HepG2 (cell line): Measurements from ENCODE around the gene C2. TPM values are rescaled to one million over a fixed set of nuclear protein-coding genes. Genes with fewer than 3 reads are reported as not detected.

ENCODE experiments used
- ARNTL ChIP-seq: sonication (generic); formaldehyde crosslinking; IDR thresholded peaks from 2 replicates; pipeline ENCODE4 v1.4.0; 2020; ENCODE audit warnings: mild to moderate bottlenecking, missing genetic modification reagents
- BHLHE40 ChIP-seq: IDR thresholded peaks from 2 replicates; pipeline ENCODE4 v1.6.1; 2011; ENCODE audit warnings: low read length, improper control_type of control experiment
- CC2D1A ChIP-seq: sonication (generic); formaldehyde crosslinking; IDR thresholded peaks from 2 replicates; pipeline ENCODE4 v1.8.1; 2023; ENCODE audit warnings: mild to moderate bottlenecking, missing genetic modification reagents
- KMT2A ChIP-seq: sonication (generic); formaldehyde crosslinking; IDR thresholded peaks from 2 replicates; pipeline ENCODE4 v1.4.0; 2020; ENCODE audit warnings: missing genetic modification reagents
- NFIC ChIP-seq: IDR thresholded peaks from 2 replicates; pipeline ENCODE4 v1.6.1; 2012; ENCODE audit warnings: mild to moderate bottlenecking, low read length, inconsistent platforms
- NRL ChIP-seq: sonication (generic); formaldehyde crosslinking; IDR thresholded peaks from 2 replicates; pipeline ENCODE4 v1.5.0; 2020; ENCODE audit warnings: missing genetic modification reagents, mild to moderate bottlenecking, moderate library complexity, borderline replicate concordance
- POLR2G ChIP-seq: fragments of 200-400 bp; formaldehyde crosslinking; IDR thresholded peaks from 2 replicates; pipeline ENCODE4 v1.6.1; 2018; ENCODE audit warnings: mild to moderate bottlenecking, low read depth, low read length, moderate library complexity
- ZNF614 ChIP-seq: IDR thresholded peaks from 2 replicates; pipeline ENCODE4 v1.6.1; 2018; ENCODE audit warnings: missing biosample characterization, missing genetic modification reagents, inconsistent platforms, borderline replicate concordance
- ZNF766 ChIP-seq: sonication (generic); formaldehyde crosslinking; IDR thresholded peaks from 2 replicates; pipeline ENCODE4 v1.5.0; 2020; ENCODE audit warnings: missing genetic modification reagents, borderline replicate concordance
- ZNF768 ChIP-seq: sonication (generic); formaldehyde crosslinking; IDR thresholded peaks from 2 replicates; pipeline ENCODE4 v1.4.0; 2020; ENCODE audit warnings: missing genetic modification reagents
- ZNF883 ChIP-seq: sonication (generic); formaldehyde crosslinking; IDR thresholded peaks from 2 replicates; pipeline ENCODE4 v1.5.1; 2020; ENCODE audit warnings: mild to moderate bottlenecking, missing genetic modification reagents; ENCODE audit errors: not compliant biosample characterization
- polyA plus RNA-seq, 8 experiments: library from polyadenylated mRNA; depleted of rRNA in 3 of 8; stranded (reverse) in 7 of 8; unstranded in 1 of 8; fragments of >200 nt; fragmentation: Illumina TruSeq in 4 of 8; extraction: Trizol in 4 of 8; gene quantifications; 2 replicates each; pipeline versions ENCODE4 v1.2.1 to v1.2.3, GENCODE V29; 2011 to 2016; ENCODE audit warnings: low read depth in 4 of 8, missing spikeins in 1 of 8, mixed read lengths in 1 of 8; ENCODE audit not compliant: insufficient read depth in 1 of 8
- total RNA-seq, 5 experiments: library from RNA; depleted of rRNA; stranded (reverse); fragments of >200 nt; fragmentation: Illumina TruSeq; extraction: Trizol; gene quantifications; 2 replicates each; pipeline ENCODE4 v1.2.3, GENCODE V29; 2016; ENCODE audit warnings: low read depth in 1 of 5
- TF ChIP-seq, protein P1 (sequence below): sonication (generic); formaldehyde crosslinking; IDR thresholded peaks from 2 replicates; pipeline ENCODE4 v1.4.0; 2020; ENCODE audit warnings: missing genetic modification reagents, mild to moderate bottlenecking, borderline replicate concordance
- TF ChIP-seq, protein P2 (sequence below): fragments of 450-650 bp; IDR thresholded peaks from 2 replicates; pipeline ENCODE4 v1.6.1; 2017; ENCODE audit warnings: mild to moderate bottlenecking
- TF ChIP-seq, protein P3 (sequence below), 2 experiments: sonication (generic) in 1 of 2; formaldehyde crosslinking in 1 of 2; IDR thresholded peaks; 2 replicates each; pipeline versions ENCODE4 v1.5.1 to v1.6.1; 2011 to 2020; ENCODE audit warnings: borderline replicate concordance in 1 of 2, low read depth in 1 of 2, low read length in 1 of 2, mild to moderate bottlenecking in 1 of 2, missing genetic modification reagents in 1 of 2, moderate library complexity in 1 of 2
- TF ChIP-seq, protein P4 (sequence below): sonication (generic); formaldehyde crosslinking; IDR thresholded peaks from 2 replicates; pipeline ENCODE4 v1.5.1; 2020; ENCODE audit warnings: mild to moderate bottlenecking, missing genetic modification reagents, moderate library complexity
- TF ChIP-seq, protein P5 (sequence below): fragments of 450-650 bp; IDR thresholded peaks from 2 replicates; pipeline ENCODE4 v1.6.1; 2016
- TF ChIP-seq, protein P6 (sequence below): sonication (generic); formaldehyde crosslinking; IDR thresholded peaks from 2 replicates; pipeline ENCODE4 v1.4.0; 2020; ENCODE audit warnings: mild to moderate bottlenecking, low read depth, missing genetic modification reagents

C2 gene
- total and polyA plus RNA-seq, 2 of the 13 experiments (the other 11 are each of a cell fraction or from before 2014, with no cell fraction given) = 165 to 307 TPM

DNA sequence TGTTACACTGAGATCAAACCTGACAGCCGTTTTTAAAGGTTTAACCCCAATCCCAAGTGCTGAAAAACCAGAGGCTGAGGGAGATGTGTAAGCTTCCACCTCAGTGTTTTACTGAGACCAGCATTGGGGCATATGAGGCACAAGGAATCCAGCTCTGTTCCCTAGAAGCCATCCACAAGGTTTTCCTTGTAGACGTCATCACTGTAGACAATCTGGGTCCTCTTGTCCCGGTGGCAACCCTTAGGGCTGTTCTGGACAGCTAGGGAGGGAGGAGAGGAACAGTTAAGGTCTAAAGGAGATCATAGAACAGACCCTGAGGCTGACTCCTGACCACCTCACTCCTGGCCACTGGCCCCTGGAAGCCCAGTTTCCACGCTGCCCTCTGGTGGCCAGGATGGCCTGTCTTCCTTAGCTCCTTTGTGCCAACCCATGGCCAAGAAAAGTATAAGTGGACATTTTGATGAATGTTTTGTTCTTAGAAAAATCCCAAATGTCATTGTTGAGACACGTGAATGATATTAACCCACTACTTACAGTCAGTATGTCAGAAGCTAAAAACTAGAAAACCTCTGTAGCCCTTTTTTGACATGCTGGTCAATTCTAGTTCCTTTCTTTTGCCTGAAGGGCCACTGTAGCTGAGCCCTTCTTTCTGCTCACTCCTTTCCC lies 24.8 kb downstream of the C2 start (continued):
- TF ChIP-seq, protein P1, sequence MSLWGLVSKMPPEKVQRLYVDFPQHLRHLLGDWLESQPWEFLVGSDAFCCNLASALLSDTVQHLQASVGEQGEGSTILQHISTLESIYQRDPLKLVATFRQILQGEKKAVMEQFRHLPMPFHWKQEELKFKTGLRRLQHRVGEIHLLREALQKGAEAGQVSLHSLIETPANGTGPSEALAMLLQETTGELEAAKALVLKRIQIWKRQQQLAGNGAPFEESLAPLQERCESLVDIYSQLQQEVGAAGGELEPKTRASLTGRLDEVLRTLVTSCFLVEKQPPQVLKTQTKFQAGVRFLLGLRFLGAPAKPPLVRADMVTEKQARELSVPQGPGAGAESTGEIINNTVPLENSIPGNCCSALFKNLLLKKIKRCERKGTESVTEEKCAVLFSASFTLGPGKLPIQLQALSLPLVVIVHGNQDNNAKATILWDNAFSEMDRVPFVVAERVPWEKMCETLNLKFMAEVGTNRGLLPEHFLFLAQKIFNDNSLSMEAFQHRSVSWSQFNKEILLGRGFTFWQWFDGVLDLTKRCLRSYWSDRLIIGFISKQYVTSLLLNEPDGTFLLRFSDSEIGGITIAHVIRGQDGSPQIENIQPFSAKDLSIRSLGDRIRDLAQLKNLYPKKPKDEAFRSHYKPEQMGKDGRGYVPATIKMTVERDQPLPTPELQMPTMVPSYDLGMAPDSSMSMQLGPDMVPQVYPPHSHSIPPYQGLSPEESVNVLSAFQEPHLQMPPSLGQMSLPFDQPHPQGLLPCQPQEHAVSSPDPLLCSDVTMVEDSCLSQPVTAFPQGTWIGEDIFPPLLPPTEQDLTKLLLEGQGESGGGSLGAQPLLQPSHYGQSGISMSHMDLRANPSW (CRISPR knock-in tag) = no peak
- TF ChIP-seq ARNTL (CRISPR knock-in tag) (no peak), KMT2A (no peak), ZNF883 (CRISPR knock-in tag) (no peak), NFIC (peak; percentile 34; the same call in 1 of the 2 replicates), ZNF768 (CRISPR knock-in tag) (no peak), POLR2G (peak; percentile 19; the same call in 1 of the 2 replicates), ZNF766 (CRISPR knock-in tag) (no peak), ZNF614 (CRISPR knock-in tag) (no peak), CC2D1A (CRISPR knock-in tag) (no peak), BHLHE40 (no peak), NRL (CRISPR knock-in tag) (no peak)
- TF ChIP-seq, protein P2, sequence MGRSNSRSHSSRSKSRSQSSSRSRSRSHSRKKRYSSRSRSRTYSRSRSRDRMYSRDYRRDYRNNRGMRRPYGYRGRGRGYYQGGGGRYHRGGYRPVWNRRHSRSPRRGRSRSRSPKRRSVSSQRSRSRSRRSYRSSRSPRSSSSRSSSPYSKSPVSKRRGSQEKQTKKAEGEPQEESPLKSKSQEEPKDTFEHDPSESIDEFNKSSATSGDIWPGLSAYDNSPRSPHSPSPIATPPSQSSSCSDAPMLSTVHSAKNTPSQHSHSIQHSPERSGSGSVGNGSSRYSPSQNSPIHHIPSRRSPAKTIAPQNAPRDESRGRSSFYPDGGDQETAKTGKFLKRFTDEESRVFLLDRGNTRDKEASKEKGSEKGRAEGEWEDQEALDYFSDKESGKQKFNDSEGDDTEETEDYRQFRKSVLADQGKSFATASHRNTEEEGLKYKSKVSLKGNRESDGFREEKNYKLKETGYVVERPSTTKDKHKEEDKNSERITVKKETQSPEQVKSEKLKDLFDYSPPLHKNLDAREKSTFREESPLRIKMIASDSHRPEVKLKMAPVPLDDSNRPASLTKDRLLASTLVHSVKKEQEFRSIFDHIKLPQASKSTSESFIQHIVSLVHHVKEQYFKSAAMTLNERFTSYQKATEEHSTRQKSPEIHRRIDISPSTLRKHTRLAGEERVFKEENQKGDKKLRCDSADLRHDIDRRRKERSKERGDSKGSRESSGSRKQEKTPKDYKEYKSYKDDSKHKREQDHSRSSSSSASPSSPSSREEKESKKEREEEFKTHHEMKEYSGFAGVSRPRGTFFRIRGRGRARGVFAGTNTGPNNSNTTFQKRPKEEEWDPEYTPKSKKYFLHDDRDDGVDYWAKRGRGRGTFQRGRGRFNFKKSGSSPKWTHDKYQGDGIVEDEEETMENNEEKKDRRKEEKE = no peak
- TF ChIP-seq, protein P3, sequence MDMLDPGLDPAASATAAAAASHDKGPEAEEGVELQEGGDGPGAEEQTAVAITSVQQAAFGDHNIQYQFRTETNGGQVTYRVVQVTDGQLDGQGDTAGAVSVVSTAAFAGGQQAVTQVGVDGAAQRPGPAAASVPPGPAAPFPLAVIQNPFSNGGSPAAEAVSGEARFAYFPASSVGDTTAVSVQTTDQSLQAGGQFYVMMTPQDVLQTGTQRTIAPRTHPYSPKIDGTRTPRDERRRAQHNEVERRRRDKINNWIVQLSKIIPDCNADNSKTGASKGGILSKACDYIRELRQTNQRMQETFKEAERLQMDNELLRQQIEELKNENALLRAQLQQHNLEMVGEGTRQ (IDR thresholded peaks at IDR 0.05; ENCODE audit: low read depth, low read length) = no peak
- TF ChIP-seq, protein P3 (CRISPR knock-in tag; IDR thresholded peaks at IDR 0.05; ENCODE audit: borderline replicate concordance) = no peak
- TF ChIP-seq, protein P4, sequence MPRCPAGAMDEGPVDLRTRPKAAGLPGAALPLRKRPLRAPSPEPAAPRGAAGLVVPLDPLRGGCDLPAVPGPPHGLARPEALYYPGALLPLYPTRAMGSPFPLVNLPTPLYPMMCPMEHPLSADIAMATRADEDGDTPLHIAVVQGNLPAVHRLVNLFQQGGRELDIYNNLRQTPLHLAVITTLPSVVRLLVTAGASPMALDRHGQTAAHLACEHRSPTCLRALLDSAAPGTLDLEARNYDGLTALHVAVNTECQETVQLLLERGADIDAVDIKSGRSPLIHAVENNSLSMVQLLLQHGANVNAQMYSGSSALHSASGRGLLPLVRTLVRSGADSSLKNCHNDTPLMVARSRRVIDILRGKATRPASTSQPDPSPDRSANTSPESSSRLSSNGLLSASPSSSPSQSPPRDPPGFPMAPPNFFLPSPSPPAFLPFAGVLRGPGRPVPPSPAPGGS (CRISPR knock-in tag) = no peak; the same call in 1 of the 2 replicates
- TF ChIP-seq, protein P5, sequence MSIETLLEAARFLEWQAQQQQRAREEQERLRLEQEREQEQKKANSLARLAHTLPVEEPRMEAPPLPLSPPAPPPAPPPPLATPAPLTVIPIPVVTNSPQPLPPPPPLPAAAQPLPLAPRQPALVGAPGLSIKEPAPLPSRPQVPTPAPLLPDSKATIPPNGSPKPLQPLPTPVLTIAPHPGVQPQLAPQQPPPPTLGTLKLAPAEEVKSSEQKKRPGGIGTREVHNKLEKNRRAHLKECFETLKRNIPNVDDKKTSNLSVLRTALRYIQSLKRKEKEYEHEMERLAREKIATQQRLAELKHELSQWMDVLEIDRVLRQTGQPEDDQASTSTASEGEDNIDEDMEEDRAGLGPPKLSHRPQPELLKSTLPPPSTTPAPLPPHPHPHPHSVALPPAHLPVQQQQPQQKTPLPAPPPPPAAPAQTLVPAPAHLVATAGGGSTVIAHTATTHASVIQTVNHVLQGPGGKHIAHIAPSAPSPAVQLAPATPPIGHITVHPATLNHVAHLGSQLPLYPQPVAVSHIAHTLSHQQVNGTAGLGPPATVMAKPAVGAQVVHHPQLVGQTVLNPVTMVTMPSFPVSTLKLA = no peak
- TF ChIP-seq, protein P6, sequence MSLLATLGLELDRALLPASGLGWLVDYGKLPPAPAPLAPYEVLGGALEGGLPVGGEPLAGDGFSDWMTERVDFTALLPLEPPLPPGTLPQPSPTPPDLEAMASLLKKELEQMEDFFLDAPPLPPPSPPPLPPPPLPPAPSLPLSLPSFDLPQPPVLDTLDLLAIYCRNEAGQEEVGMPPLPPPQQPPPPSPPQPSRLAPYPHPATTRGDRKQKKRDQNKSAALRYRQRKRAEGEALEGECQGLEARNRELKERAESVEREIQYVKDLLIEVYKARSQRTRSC (CRISPR knock-in tag) = no peak
